ENCODE data around the gene DAZL. TPM values are rescaled to one million over a fixed set of nuclear protein-coding genes. Genes with fewer than 3 reads are reported as not detected.

The DAZL gene
- total RNA-seq, 1 donor from 2014 or later: 0.07 TPM

DNA sequence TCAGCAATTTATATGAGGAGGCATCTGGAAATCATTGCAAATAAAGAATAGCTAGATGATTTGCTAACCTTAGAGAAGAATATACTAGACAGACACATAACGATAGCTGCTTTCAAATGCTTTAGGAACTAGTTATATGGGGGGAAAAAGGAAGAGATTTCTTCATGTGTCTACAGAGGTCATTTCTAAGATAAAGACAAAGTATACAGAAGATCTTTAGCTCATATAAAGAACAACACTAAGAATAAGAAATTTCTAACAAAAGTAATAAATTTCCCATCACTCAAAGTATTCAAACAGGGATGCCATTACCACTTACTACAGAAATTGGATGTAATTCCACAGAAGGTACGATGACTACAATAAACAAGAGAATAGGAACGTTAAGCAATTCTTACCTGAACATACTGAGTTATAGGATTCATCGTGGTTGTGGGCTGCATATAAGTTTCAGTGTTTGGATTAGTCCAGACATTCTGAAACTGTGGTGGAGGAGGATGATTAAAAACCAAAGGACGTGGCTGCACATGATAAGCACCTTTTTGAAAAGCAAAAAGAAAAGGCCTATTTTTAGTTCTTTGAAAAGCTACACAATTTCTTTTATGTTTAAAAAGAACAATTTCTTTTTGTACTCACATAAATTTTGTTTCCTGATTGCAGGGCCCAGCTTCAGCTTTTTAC, 8.7 kb downstream of the DAZL start:
- intact Hi-C loops (cut with micrococcal nuclease): loop anchor here (5.0 kb wide), 1 partner anchor 329 kb away; the partner anchor contains the start of gene OXNAD1

- intact Hi-C loops (cut with micrococcal nuclease): loop anchor here (5.0 kb wide), 1 partner anchor 328 kb away; the partner anchor contains the start of gene OXNAD1
Observed at GRCh38 chr3:16595778-16596177, 9.4 kb downstream of the DAZL start.

DNA sequence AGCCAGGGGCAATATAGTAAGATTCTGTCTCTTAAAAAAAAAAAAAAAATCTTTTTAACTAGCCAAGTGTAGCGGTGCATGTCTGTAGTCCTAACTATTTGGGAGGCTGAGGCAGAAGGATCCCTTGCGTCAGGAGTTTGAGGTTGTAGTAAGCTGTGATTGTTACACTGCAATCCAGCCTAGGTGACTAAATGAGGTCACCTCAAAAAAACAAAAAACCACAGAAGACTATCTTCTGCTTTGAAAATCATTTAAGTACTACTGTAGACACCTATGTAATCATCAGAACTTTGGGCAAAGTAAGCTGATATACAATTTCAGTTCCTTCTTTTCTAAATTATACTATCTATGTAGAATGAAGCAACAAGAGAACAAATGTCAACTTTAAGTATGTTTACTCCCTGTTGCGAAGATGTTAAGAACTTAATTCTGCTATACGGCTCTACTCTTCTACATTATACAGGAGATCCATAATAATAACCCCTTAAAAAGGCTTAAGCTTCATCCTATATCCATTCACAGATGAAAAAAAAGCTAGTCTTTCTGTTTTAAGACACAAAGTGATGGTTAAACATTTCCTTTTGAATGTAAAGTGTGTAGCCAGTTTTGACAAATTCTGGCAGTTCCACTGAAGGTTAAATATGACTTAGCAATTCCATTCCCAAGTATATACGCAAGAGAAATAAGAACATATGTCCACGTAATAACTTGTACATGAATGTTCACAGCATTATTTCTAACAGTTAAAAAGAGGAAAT, 15.2 kb downstream of the DAZL start:
- intact Hi-C loops (cut with micrococcal nuclease): no loop called here

DNA sequence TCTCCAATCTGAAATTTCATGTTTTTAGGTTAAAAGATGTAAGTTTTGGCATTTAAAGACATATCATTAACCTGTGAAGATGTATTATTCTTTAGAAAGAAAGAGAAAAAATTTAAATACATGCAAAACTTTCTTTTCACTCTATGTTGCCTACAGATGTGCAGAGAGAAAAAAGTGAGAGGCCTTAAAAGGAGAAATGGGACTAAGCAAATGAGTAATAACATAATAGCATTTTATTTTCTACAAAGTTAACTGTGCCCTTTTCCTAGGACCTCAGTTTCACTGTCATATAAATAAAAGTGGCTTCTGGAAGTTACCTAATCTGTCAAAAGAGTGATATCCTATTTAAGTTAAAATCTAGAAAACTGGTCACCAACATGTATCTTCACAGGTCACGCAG, 16.1 kb downstream of the DAZL start:
- intact Hi-C loops (cut with micrococcal nuclease): no loop called here

DNA sequence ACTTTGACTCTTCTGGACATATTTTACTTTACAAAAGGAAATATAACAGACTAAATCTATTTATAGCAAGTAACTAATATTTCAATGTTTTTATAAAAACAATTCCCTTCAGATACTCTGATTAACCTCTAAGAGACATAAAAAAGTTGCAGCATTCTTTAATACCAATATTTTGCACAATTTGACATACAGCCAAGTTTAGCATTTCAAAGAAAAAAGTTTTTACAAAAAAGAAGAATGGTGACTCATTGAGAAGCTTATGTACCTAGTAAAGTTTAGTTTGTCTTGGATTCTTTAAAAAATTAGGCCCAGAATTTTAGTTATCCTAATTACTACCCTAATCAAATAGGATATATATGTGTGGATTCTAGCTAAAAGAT, 17.6 kb downstream of the DAZL start:
- intact Hi-C loops (cut with micrococcal nuclease): no loop called here

DNA sequence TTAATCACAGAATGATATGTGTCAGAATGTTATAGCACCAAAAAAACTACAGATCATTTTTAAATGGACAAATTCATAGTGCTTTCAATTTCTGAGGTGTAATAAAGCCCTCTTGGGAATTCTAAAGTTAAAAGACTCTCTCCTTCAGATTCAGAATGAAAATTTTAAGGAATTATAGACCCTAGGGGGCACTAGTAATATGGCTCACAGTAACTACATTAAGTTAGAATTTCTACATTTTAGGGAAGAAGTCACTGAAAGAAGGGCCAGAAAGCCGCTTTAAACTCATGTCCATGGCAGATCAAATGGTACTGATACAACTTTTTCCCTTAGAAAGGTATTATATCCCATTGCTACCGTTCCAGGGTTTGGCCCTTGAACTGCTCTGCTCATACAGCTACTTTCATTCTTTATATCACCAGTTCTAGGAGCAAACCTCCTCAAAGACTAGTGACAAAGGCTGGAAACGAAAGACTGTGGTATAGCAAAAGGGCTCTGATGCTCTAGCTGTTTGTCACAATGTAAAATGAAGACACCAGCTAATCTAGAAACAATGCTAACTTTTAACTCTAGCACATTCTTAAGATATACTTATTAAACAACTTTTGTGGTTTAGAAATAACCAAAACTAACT, 18.1 kb downstream of the DAZL start:
- intact Hi-C loops (cut with micrococcal nuclease): no loop called here

GRCh38 chr3:16584880-16585279, 20.3 kb downstream of the DAZL start:
- intact Hi-C loops (cut with micrococcal nuclease): no loop called here

DNA sequence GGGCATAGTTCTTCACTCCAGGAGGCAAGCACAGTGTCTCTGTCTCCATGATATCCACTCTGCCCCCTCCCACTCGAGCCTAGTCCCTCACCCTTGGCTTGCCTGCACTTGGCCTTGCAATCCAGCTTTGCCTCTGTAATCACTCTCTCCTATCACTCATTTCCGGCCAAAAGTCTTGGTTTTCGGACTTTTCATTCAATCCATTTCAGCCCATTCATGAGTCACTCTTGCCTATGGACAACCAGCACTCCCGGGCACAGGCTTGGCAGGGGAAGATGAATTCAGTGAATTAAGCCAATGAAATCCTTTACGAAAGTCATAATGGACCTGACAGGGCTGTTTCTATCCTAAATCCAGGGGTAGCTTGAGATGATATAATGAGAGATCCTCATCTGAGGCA, 21.7 kb downstream of the DAZL start:
- intact Hi-C loops (cut with micrococcal nuclease): no loop called here

GRCh38 chr3:16570113-16570512, 35.1 kb downstream of the DAZL start:
- intact Hi-C loops (cut with micrococcal nuclease): no loop called here

DNA sequence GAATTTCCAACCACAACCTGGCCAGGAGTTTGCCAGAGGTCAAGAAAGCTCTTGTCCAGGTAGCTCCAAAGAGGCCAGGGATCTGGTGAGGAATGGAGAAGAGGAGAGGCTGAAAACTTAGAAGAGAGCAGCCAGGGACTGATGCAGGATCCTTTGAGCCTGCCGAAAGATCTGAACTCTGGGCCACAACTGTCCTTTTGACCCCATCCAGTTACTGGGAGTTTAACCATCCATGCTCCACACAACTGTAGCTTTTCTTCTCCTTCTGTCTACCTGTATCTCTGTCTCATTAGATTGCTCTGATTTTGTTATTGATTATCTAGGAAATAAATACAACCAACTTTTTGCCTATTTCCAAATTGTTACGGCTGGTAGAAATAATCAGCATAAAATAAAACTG, 36.7 kb downstream of the DAZL start:
- intact Hi-C loops (cut with micrococcal nuclease): no loop called here

GRCh38 chr3:16568115-16568514, 37.1 kb downstream of the DAZL start:
- intact Hi-C loops (cut with micrococcal nuclease): no loop called here

DNA sequence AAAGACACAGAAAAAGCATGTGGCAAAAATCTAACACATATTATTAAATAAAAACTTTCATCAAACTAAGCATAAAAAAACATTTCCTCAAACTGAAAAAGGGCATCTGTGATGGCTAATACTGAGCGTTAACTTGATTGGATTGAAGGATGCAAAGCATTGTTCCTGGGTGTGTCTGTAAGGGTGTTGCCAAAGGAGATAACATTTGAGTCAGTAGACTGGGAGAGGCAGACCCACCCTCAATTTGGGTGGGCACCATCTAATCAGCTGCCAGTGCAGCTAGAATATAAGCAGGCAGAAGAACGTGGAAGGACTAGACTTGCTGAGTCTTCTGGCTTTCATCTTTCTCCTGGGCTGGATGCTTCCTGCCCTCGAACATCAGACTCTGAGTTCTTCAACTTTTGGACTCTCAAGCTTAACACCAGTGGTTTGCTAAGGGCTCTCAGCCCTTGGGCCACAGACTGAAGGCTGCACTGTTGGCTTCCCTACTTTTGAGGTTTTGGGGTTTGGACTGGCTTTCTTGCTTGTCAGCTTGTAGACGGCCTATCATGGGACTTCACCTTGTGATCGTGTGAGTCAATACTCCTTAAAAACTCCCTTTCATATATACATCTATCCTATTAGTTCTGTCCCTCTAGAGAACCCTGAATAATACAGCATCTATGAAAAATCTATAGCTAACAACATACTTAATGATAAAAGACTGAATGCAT, 45.4 kb downstream of the DAZL start:
- intact Hi-C loops (cut with micrococcal nuclease): no loop called here

DNA sequence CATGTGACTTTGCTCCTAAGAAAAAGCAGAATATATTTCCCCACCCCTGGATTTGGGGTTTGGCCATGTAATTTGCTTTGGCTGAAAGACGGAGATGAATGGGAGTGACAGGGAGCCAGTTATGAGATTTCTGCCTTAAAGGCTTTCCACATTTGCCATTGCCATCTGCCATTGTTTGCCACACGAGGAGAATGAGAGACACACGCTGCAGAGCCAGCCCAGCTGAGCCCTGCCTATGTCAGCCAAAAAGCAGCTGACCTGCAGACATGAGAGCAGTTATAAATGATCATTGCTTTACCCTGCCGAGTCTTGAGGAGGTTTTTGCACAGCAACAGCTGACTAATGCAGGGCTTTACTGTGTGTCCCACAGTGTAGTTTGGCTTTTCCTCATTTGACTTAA, 51.1 kb downstream of the DAZL start:
- intact Hi-C loops (cut with micrococcal nuclease): no loop called here

DNA sequence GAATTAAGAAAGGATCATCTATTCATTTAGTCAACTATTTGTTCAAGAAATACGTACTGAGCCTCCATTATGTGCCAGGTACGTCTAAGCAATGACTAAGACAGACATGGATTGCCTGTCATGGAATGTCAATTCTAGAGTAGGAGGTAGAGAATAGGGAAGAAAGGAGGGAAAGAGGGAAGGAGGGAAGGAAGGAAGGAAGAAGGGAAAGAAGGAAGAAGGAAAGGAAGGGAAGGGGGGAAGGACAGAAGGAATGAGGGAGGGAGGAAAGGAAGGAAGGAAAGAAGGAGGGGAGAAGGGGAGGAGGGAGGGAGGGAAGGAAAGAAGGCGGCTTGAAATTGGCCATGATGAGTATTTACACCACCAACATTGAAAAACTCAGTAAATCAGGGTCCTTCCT, 52.5 kb downstream of the DAZL start:
- intact Hi-C loops (cut with micrococcal nuclease): no loop called here

- intact Hi-C loops (cut with micrococcal nuclease): loop anchor here (2.0 kb wide), 2 partner anchors 39 to 503 kb away; partner anchors contain the start of gene RFTN1
Observed at GRCh38 chr3:16551342-16551976, 53.8 kb downstream of the DAZL start.

GRCh38 chr3:16550676-16551341, 54.4 kb downstream of the DAZL start:
- intact Hi-C loops (cut with micrococcal nuclease): loop anchor here (1.0 to 2.0 kb wide), 6 partner anchors 38 to 502 kb away; partner anchors contain the start of gene RFTN1

GRCh38 chr3:16550305-16550675, 54.9 kb downstream of the DAZL start:
- intact Hi-C loops (cut with micrococcal nuclease): loop anchor here (1.0 to 2.0 kb wide), 6 partner anchors 37 to 501 kb away; partner anchors contain the start of gene RFTN1

DNA sequence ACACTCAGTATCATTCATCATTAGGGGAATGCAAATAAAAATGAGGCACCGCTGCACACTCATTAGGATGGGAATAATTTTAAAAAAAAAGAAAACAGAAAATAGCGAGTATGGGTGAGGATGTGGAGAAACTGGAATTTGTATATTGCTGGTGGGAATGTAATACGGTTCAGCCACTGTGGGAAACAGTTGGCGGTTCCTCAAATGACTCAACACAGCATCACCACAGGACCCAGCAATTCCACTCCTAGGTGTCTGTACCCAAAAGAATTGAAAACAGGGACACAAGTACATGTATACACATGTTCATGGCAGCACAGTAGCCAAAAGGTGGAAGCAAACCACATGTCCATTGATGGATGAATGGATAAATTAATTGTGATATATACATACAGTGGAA, 56.5 kb downstream of the DAZL start:
- intact Hi-C loops (cut with micrococcal nuclease): no loop called here

GRCh38 chr3:16547561-16548357, 57.5 kb downstream of the DAZL start:
- intact Hi-C loops (cut with micrococcal nuclease): no loop called here
